Memory B cell (primary cell): ENCODE data around the gene PAPOLB.
A peak's percentile ranks its signal among the peaks of the same experiment; 100 is the strongest.

ENCODE experiments used
- ATAC-seq: fragments of 150-1000 bp; cut with Tn5 transposase; 2 replicates; pipeline ENCODE4 v1.10.0; 2021; ENCODE audit warnings: low read depth, mild to moderate bottlenecking, moderate library complexity
- DNase-seq, 2 donors: peaks; one replicate each; pipeline ENCODE4 v3.0.0; 2022; ENCODE audit warnings: low spot score in 2 of 2
- H3K27ac Mint-ChIP-seq: one replicate; pipeline ENCODE4 v1.8.0; 2022; ENCODE audit warnings: mild to moderate bottlenecking, moderate library complexity, mixed read lengths
- H3K27me3 Mint-ChIP-seq: one replicate; pipeline ENCODE4 v1.8.0; 2022; ENCODE audit warnings: mixed read lengths
- H3K36me3 Mint-ChIP-seq: one replicate; pipeline ENCODE4 v1.8.0; 2022; ENCODE audit warnings: mild to moderate bottlenecking, mixed read lengths
- H3K4me1 Mint-ChIP-seq: one replicate; pipeline ENCODE4 v1.8.0; 2022; ENCODE audit warnings: mixed read lengths
- H3K4me3 Mint-ChIP-seq: one replicate; pipeline ENCODE4 v1.8.0; 2022; ENCODE audit warnings: mild to moderate bottlenecking, moderate library complexity, mixed read lengths
- H3K9me3 Mint-ChIP-seq: one replicate; pipeline ENCODE4 v1.8.0; 2022; ENCODE audit warnings: mixed read lengths

Gene PAPOLB

GRCh38 chr7:4866528-4867496 lies 5.0 kb upstream of the PAPOLB start:
- Mint-ChIP-seq H3K9me3 (peaks cover 9% of the 10 kb centered on the region), H3K27me3 (peaks cover 34% of the 10 kb centered on the region), H3K27ac (no peak overlapping the region), H3K4me1 (no peaks in the 10 kb centered on the region), H3K4me3 (no peak overlapping the region), H3K36me3 (peaks cover 4% of the 10 kb centered on the region)
- DNase-seq = no peak
- no peak for ATAC-seq

- ATAC-seq (no peak), DNase-seq (no peak)
- Mint-ChIP-seq H3K27ac (peak overlapping the region; percentile 62), H3K27me3 (peaks cover 27% of the 10 kb centered on the region), H3K4me1 (peaks cover 4% of the 10 kb centered on the region), H3K4me3 (peak overlapping the region; percentile 73), H3K9me3 (peaks cover 8% of the 10 kb centered on the region), H3K36me3 (peaks cover 4% of the 10 kb centered on the region)
Measured at GRCh38 chr7:4862156-4862555, 326 bp upstream of the PAPOLB start.

GRCh38 chr7:4861227-4861626 lies 603 bp downstream of the PAPOLB start:
- Mint-ChIP-seq H3K9me3 (peaks cover 8% of the 10 kb centered on the region), H3K36me3 (peaks cover 4% of the 10 kb centered on the region), H3K4me3 (peak overlapping the region; percentile 73), H3K4me1 (peaks cover 4% of the 10 kb centered on the region), H3K27me3 (peaks cover 27% of the 10 kb centered on the region), H3K27ac (peak overlapping the region; percentile 62)
- DNase-seq (no peak), ATAC-seq (peak; percentile 87)

- no peak for ATAC-seq
- peaks cover 1% of the 10 kb centered on the region for H3K9me3 Mint-ChIP-seq
- peaks cover 8% of the 10 kb centered on the region for H3K27me3 Mint-ChIP-seq
- no peak overlapping the region for H3K4me3 Mint-ChIP-seq
- H3K4me1 Mint-ChIP-seq = peaks cover 4% of the 10 kb centered on the region
- no peak overlapping the region for H3K27ac Mint-ChIP-seq
- no peak for DNase-seq
- peaks cover 1% of the 10 kb centered on the region for H3K36me3 Mint-ChIP-seq
Measured at GRCh38 chr7:4857189-4857588, 4.6 kb downstream of the PAPOLB start.

GRCh38 chr7:4856336-4857057 lies 5.3 kb downstream of the PAPOLB start:
- Mint-ChIP-seq H3K27me3 (peaks cover 7% of the 10 kb centered on the region), H3K36me3 (no peaks in the 10 kb centered on the region), H3K27ac (no peak overlapping the region), H3K9me3 (no peaks in the 10 kb centered on the region), H3K4me1 (peaks cover 4% of the 10 kb centered on the region), H3K4me3 (no peak overlapping the region)
- DNase-seq = no peak
- ATAC-seq = no peak

- DNase-seq = no peak
- no peaks in the 10 kb centered on the region for H3K4me1 Mint-ChIP-seq
Measured at GRCh38 chr7:4854916-4855315, 6.9 kb downstream of the PAPOLB start.

GRCh38 chr7:4851459-4852422 lies 10.1 kb downstream of the PAPOLB start:
- Mint-ChIP-seq H3K9me3 (no peaks in the 10 kb centered on the region), H3K27me3 (peaks cover 12% of the 10 kb centered on the region), H3K4me1 (no peaks in the 10 kb centered on the region), H3K4me3 (no peak overlapping the region), H3K27ac (no peak overlapping the region), H3K36me3 (no peaks in the 10 kb centered on the region)
- DNase-seq = no peak
- ATAC-seq = no peak

More at GRCh38 chr7:4854916-4855315, 6.9 kb downstream of the PAPOLB start:
- no peak for ATAC-seq
- no peak overlapping the region for H3K4me3 Mint-ChIP-seq
- no peaks in the 10 kb centered on the region for H3K9me3 Mint-ChIP-seq
- H3K27me3 Mint-ChIP-seq = peaks cover 3% of the 10 kb centered on the region
- no peaks in the 10 kb centered on the region for H3K36me3 Mint-ChIP-seq
- H3K27ac Mint-ChIP-seq = no peak overlapping the region

- Mint-ChIP-seq H3K36me3 (no peaks in the 10 kb centered on the region), H3K4me3 (no peak overlapping the region), H3K9me3 (no peaks in the 10 kb centered on the region), H3K4me1 (no peaks in the 10 kb centered on the region), H3K27me3 (peaks cover 15% of the 10 kb centered on the region), H3K27ac (no peak overlapping the region)
- DNase-seq = no peak
- no peak for ATAC-seq
Measured at GRCh38 chr7:4850262-4850795, 11.5 kb downstream of the PAPOLB start.

- no peaks in the 10 kb centered on the region for H3K9me3 Mint-ChIP-seq
- no peak overlapping the region for H3K4me3 Mint-ChIP-seq
- H3K4me1 Mint-ChIP-seq = no peaks in the 10 kb centered on the region
- DNase-seq (no peak), ATAC-seq (peak; percentile 31)
- no peak overlapping the region for H3K27ac Mint-ChIP-seq
- H3K36me3 Mint-ChIP-seq = no peaks in the 10 kb centered on the region
- peaks cover 13% of the 10 kb centered on the region for H3K27me3 Mint-ChIP-seq
Measured at GRCh38 chr7:4849390-4849789, 12.4 kb downstream of the PAPOLB start.

- Mint-ChIP-seq H3K36me3 (no peaks in the 10 kb centered on the region), H3K4me3 (no peak overlapping the region), H3K4me1 (no peaks in the 10 kb centered on the region)
Measured at GRCh38 chr7:4845740-4846142, 16.1 kb downstream of the PAPOLB start.

GRCh38 chr7:4842319-4843064 lies 19.3 kb downstream of the PAPOLB start:
- Mint-ChIP-seq H3K4me3 (no peak overlapping the region), H3K9me3 (no peaks in the 10 kb centered on the region), H3K4me1 (no peaks in the 10 kb centered on the region), H3K27ac (no peak overlapping the region), H3K36me3 (no peaks in the 10 kb centered on the region), H3K27me3 (peaks cover 15% of the 10 kb centered on the region)
- ATAC-seq = no peak
- no peak for DNase-seq

More at GRCh38 chr7:4845740-4846142, 16.1 kb downstream of the PAPOLB start:
- H3K27ac Mint-ChIP-seq = no peak overlapping the region
- DNase-seq = no peak
- H3K27me3 Mint-ChIP-seq = peaks cover 18% of the 10 kb centered on the region
- H3K9me3 Mint-ChIP-seq = no peaks in the 10 kb centered on the region
- ATAC-seq = no peak

- Mint-ChIP-seq H3K36me3 (no peaks in the 10 kb centered on the region), H3K4me1 (no peaks in the 10 kb centered on the region), H3K27ac (no peak overlapping the region), H3K9me3 (no peaks in the 10 kb centered on the region), H3K27me3 (peaks cover 12% of the 10 kb centered on the region), H3K4me3 (no peak overlapping the region)
- DNase-seq (no peak), ATAC-seq (no peak)
Measured at GRCh38 chr7:4841836-4842235, 20.0 kb downstream of the PAPOLB start.
